Measurements from ENCODE around the gene AFAP1L2.

AFAP1L2 gene

GRCh38 chr10:114327537-114328440 is 76.5 kb downstream of the AFAP1L2 start:
- ATAC-seq = no peak
- TF ChIP-seq ZNF8 (CRISPR knock-in tag; IDR thresholded peaks at IDR 0.05) (no peak), SNAI2 (CRISPR knock-in tag; IDR thresholded peaks at IDR 0.05) (no peak), OSR1 (CRISPR knock-in tag; IDR thresholded peaks at IDR 0.05) (no peak), PPARA (CRISPR knock-in tag; IDR thresholded peaks at IDR 0.05; ENCODE audit: borderline replicate concordance) (no peak), CREB5 (CRISPR knock-in tag; IDR thresholded peaks at IDR 0.05; ENCODE audit: low read depth) (no peak), POU6F1 (CRISPR knock-in tag; IDR thresholded peaks at IDR 0.05; ENCODE audit: borderline replicate concordance, low read depth) (no peak), TCF4 (CRISPR knock-in tag; IDR thresholded peaks at IDR 0.05; ENCODE audit: borderline replicate concordance) (no peak), RARB (CRISPR knock-in tag; IDR thresholded peaks at IDR 0.05) (no peak), BACH2 (CRISPR knock-in tag; IDR thresholded peaks at IDR 0.05; ENCODE audit: borderline replicate concordance) (no peak), ZNF565 (CRISPR knock-in tag; conservative IDR thresholded peaks at IDR 0.05; ENCODE audit: low read depth) (no peak), ARNTL (CRISPR knock-in tag; IDR thresholded peaks at IDR 0.05; ENCODE audit: borderline replicate concordance, low read depth) (no peak), ESRRG (CRISPR knock-in tag; IDR thresholded peaks at IDR 0.05) (no peak), GLIS3 (CRISPR knock-in tag; IDR thresholded peaks at IDR 0.05) (no peak), ZFP30 (CRISPR knock-in tag; IDR thresholded peaks at IDR 0.05) (no peak), CSDC2 (CRISPR knock-in tag; IDR thresholded peaks at IDR 0.05) (no peak), ISL1 (CRISPR knock-in tag; IDR thresholded peaks at IDR 0.05) (no peak)

GRCh38 chr10:114326795-114327194 is 77.5 kb downstream of the AFAP1L2 start:
- no peak for ATAC-seq
- no peak for TF ChIP-seq ESRRG (CRISPR knock-in tag; IDR thresholded peaks at IDR 0.05)
- no peak for TF ChIP-seq ZC3H10 (CRISPR knock-in tag; IDR thresholded peaks at IDR 0.05)
- TF ChIP-seq GLIS3 (CRISPR knock-in tag; IDR thresholded peaks at IDR 0.05) = no peak

- no peak for ATAC-seq
Observed at GRCh38 chr10:114323023-114323422, 81.3 kb downstream of the AFAP1L2 start.

GRCh38 chr10:114322344-114322743 is 82.0 kb downstream of the AFAP1L2 start:
- TF ChIP-seq CSRNP3 (CRISPR knock-in tag; IDR thresholded peaks at IDR 0.05) = no peak
- no peak for TF ChIP-seq ARNTL (CRISPR knock-in tag; IDR thresholded peaks at IDR 0.05; ENCODE audit: borderline replicate concordance, low read depth)
- TF ChIP-seq ZFP3 (CRISPR knock-in tag; IDR thresholded peaks at IDR 0.05) = no peak
- TF ChIP-seq GLIS3 (CRISPR knock-in tag; IDR thresholded peaks at IDR 0.05) = no peak
- no peak; the same call in 2 of the 3 replicates for ATAC-seq

More at GRCh38 chr10:114323023-114323422, 81.3 kb downstream of the AFAP1L2 start:
- TF ChIP-seq TOX (CRISPR knock-in tag; IDR thresholded peaks at IDR 0.05; ENCODE audit: borderline replicate concordance) (no peak), GLIS3 (CRISPR knock-in tag; IDR thresholded peaks at IDR 0.05) (no peak), CREB5 (CRISPR knock-in tag; IDR thresholded peaks at IDR 0.05; ENCODE audit: low read depth) (no peak)
